Measurements from ENCODE around the gene SPAG17.

Gene SPAG17

DNA sequence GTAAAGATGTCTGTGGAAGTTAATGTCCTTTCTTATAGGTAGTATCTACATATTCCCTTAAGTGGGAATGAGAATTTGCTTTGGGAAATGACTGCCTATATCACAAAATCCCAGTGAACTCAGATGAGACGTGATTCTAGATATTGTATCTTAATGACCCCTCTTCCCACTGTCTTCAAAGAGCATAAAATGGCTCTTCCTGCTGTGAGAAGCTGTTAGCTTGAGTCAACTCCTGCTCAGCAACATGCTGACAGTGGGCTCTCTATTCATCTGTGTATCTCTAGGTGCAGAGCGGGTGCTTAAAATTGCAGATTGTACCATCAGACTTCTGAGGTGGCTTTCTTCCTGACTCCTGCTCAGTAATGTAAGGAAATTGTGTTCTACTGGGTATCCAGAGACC is 100.6 kb downstream of the SPAG17 start:
- no peak for DNase-seq (ENCODE audit: extremely low read depth, low read depth)

DNA sequence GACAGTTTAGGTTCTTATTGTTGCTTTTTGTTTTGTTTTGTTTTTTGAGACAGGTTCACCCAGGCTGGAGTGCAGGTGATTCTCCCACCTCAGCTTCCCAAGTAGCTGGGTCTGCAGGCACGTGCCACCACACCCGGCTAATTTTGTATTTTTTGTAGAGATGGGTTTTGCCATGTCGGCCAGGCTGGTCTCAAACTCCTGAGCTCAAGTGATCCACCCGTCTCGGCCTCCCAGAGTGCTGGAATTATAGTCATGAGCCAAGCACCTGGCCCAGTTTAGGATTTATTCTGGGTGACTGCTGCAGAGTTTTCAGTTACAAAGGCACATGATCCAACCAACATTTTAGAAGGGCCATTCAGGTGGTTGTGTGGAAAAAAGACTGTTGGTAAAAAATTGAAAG is 102.0 kb downstream of the SPAG17 start:
- DNase-seq (ENCODE audit: extremely low read depth, low read depth): no peak
- TF ChIP-seq, protein P1, sequence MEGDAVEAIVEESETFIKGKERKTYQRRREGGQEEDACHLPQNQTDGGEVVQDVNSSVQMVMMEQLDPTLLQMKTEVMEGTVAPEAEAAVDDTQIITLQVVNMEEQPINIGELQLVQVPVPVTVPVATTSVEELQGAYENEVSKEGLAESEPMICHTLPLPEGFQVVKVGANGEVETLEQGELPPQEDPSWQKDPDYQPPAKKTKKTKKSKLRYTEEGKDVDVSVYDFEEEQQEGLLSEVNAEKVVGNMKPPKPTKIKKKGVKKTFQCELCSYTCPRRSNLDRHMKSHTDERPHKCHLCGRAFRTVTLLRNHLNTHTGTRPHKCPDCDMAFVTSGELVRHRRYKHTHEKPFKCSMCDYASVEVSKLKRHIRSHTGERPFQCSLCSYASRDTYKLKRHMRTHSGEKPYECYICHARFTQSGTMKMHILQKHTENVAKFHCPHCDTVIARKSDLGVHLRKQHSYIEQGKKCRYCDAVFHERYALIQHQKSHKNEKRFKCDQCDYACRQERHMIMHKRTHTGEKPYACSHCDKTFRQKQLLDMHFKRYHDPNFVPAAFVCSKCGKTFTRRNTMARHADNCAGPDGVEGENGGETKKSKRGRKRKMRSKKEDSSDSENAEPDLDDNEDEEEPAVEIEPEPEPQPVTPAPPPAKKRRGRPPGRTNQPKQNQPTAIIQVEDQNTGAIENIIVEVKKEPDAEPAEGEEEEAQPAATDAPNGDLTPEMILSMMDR (IDR thresholded peaks at IDR 0.05; ENCODE audit: low read depth, low read length): no peak

More for the DNA sequence above, 100.6 kb downstream of the SPAG17 start:
- TF ChIP-seq, protein P1 (IDR thresholded peaks at IDR 0.05; ENCODE audit: low read depth, low read length): no peak

DNA sequence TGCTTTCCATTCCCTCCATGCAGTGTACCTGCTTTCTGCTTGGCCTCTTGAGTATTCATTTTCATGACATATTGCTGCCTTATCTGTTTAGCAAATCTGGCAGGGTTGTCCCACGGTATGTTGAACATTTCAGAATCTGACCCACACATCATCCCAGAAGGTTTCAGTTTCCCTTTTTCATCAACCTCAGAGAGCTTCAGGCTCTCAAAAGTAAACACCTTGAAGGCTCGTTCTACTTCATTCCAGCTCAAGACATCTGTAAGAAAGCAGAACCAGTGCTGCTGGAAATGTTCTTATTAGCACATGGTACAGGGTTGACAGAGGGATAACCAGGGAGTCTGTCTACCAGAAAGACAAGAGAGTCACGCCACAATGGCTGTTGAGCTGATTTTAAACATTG is 103.6 kb downstream of the SPAG17 start:
- DNase-seq (ENCODE audit: extremely low read depth, low read depth): no peak
- TF ChIP-seq, protein P1 (IDR thresholded peaks at IDR 0.05; ENCODE audit: low read depth, low read length): no peak

DNA sequence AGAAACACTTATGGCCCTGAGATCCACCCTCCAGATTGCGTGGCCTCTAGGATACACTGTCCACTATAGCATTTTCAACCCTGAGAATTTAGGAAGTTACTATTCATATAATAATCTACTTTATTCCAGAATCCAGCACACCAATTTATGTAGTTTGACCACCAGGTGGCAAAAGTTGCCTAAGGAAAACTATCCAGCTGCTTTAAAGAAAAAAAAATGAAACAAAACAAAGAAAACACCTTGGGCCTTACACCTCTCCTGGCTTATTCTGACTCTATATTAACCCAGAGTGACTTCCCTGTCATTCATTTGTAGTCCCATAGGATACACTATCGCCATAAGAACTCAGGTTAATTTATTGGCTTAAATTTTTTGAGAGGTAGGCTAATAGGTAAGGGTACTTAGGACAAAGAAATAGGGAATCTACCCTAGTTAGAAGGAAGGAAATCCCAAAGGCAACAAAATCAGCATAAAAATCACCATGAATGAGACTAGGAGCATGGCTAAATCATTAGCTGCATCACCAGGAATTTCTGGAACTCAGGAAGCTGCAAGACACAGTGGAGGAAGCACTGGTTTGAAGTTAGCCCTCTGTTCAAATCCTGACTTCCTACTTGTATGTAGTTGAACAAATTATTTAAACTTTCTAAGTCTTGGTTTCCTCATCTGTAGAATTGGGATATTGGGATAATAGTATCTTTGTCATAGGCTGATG is 107.5 kb downstream of the SPAG17 start:
- TF ChIP-seq, protein P1 (IDR thresholded peaks at IDR 0.05; ENCODE audit: low read depth, low read length): peak; percentile 50
- peak; percentile 10 for DNase-seq (ENCODE audit: extremely low read depth, low read depth)

DNA sequence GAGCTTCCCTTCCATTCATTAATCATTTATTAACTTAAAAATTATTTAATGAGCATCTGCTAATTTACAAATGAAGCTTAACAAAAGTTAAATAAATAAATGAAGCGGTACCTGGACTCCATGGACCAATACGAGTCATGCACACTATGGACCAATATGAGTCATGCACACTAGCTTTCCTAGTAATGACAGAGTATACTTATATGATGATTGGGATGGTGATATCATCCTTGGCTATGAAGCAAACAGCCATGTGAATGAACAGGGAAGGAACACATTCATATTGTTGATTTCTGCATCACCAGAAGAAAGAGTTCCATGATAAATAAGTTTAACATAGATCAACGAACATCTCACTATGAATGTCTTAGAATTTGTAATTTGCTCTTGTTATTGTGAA is 109.9 kb downstream of the SPAG17 start:
- TF ChIP-seq, protein P1 (IDR thresholded peaks at IDR 0.05; ENCODE audit: low read depth, low read length): no peak
- no peak for DNase-seq (ENCODE audit: extremely low read depth, low read depth)

DNA sequence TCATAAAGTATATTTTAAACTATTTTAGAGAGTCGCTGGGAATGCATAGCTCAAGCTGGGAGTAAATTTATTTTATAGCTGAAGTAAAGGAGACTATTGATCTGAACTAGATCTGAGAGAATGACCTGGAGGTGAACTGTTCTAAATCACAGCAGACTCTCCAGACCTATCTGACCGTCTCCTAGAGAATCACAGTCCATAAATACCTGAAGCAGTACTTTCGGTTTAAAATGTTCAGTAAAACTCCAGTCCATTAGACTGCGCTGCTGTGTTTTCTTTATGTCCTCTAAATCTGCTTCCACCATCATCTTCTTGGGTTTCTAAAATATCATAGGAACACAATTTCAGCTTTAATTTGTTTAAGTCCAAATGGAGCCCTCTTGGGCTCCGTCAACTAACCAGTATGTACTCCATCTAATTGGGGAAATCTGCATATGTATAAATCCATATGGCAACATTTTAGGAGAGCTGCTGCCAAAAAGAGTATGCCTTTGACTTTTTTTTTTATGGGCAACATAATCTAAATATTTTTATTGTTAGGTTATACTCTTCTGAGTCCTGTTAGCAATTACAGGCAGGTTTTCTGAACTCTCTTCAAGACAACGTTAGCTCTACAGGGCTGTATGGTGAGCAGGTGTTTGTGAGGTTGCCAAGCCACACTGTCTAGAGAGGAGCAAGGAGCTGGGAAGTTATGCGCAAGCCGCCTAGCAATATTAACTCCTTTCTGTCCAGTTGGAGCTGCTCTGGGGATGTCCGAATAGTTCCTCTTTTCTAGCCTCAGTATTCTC is 111.2 kb downstream of the SPAG17 start:
- no peak for DNase-seq (ENCODE audit: extremely low read depth, low read depth)
- TF ChIP-seq, protein P1 (IDR thresholded peaks at IDR 0.05; ENCODE audit: low read depth, low read length): no peak

DNA sequence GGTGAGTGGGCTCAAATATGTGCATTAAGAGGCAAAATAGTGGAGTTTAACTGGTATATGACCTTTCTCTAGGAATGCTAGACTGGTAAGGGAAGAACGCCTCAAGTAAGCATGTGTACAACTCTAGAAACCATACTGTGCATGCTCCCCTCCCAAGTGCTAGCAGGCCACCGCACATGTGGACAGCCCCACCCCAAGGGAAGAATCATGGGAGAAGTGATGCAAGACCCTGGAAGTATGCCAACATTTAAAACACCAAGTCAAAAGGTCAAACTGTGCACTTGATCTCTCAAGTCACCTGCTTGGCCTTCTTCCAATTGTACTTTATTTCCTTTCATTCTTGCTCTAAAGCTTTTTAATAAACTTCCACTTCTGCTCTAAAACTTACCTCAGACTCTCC is 135.0 kb downstream of the SPAG17 start:
- no peak for DNase-seq (ENCODE audit: extremely low read depth, low read depth)
- TF ChIP-seq, protein P1 (IDR thresholded peaks at IDR 0.05; ENCODE audit: low read depth, low read length): no peak
